ENCODE data around the gene MSL3.

DNA sequence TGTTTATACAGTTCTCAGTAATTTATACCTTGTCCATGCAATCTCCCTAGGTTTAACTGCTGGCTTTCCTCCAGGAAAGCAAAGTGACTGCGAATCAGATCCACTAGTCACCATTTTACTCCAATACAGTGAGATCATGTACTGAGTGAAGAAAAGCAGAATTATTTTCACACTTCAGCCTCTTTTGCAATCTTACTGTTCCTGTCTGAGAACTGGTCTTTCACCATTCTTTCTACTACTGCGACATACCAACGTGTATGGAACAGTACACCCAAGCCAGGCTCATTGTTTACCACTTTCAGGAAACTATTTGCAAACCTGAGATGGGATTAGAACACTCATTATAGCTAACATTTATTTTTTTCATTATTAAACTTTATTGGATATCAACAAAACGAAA is 8.0 kb upstream of the MSL3 start:
- TF ChIP-seq, protein P1, sequence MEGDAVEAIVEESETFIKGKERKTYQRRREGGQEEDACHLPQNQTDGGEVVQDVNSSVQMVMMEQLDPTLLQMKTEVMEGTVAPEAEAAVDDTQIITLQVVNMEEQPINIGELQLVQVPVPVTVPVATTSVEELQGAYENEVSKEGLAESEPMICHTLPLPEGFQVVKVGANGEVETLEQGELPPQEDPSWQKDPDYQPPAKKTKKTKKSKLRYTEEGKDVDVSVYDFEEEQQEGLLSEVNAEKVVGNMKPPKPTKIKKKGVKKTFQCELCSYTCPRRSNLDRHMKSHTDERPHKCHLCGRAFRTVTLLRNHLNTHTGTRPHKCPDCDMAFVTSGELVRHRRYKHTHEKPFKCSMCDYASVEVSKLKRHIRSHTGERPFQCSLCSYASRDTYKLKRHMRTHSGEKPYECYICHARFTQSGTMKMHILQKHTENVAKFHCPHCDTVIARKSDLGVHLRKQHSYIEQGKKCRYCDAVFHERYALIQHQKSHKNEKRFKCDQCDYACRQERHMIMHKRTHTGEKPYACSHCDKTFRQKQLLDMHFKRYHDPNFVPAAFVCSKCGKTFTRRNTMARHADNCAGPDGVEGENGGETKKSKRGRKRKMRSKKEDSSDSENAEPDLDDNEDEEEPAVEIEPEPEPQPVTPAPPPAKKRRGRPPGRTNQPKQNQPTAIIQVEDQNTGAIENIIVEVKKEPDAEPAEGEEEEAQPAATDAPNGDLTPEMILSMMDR (IDR thresholded peaks at IDR 0.05): no peak
- TF ChIP-seq EZH2 (IDR thresholded peaks at IDR 0.05): no peak
